ENCODE data around the gene CNOT1.
"Not testable (repeated sequence)": the region's sequence is repeated elsewhere in the genome, so short reads cannot be mapped to it uniquely, and the experiment has no call there.

CNOT1 gene

DNA sequence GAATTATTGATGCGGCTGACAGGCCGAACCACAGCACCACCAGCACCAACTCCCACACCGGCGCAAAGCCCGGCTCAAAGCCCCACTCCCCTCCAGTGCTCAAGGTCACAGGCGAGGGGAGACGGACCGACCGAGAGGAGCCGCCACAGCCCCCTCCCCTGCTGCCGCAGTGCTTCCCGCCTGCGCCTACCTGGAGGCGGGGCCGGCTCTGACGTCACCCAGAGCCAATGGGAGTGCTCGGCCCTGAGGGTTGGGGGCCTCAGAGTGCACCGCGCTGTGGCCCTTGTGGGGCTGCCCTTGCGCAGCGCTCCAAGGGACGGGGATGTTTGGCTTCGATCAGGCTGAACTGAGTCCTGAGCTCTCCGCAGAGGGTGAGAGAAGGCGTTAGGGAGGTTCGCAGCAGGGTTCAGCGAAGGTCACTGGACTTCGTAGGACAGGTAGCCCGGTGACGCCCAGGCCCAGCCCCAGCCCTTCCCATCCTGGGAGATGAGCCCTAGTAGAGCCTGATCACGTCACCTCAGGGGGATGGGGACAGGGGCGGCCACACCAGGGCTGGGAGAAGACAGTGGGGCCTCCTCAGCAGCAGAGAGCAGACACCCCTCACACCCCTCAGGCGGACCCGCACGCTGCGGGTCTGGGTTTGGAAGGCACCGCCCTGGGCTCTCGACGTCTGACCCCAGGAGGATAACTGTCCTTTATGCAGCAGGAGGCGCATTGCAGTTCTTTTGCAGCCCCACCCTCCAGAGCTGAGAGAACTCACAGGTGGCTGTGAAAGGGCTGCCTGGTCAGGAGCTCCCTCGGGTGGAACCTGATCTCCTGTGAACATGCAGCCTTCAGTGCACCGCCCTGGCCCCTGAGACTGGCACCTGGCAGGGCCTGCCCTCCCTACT lies 128.1 kb downstream of the CNOT1 start:
- no peak for DNase-seq

- DNase-seq = no peak
These were observed 129.0 kb downstream of the CNOT1 start for GRCh38 chr16:58500430-58501241.

DNA sequence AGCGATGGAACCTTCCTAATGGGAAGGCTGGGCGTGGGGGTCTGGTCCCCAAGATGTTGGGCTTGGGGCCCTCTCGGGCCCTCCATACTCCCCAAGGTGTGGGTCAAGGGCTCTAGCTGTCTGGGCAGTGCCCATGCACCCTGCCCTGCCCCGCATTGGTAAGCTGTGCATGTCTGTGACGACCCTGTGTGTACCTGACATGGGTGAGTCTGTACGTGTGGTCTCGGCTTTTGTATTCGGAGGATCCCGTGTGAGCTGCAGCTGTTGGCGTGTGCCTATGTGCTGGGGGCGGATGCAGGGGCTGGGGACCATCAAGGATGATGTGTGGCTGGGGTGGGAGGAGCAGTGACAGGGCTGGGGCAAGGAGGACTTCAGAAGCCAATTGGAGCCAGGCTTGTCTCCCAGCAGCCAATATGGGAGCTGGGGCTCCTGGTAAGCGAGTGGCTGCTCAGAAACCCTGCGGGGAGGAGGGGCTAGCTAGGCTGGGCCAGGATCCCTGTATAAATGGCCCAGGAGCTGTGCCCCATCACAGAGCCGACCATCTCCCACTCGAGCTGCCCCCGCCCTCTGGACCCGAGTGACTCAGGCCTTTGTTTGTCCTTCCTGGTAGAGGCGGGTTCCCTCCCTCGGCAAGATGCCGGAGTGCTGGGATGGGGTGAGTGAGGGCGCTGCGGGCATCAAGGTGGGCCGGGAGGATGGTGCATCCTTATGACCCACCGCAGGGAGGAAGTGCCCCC lies 129.8 kb downstream of the CNOT1 start, which contains the start of gene NDRG4:
Gene NDRG4, plus strand, starts transcription at position 529 of the 737 bp plus-strand sequence. Its CDS starts 106 bp downstream, at position 635.
- DNase-seq = peak; percentile 76

GRCh38 chr16:58499092-58499511 lies 130.5 kb downstream of the CNOT1 start:
- DNase-seq = no peak

DNA sequence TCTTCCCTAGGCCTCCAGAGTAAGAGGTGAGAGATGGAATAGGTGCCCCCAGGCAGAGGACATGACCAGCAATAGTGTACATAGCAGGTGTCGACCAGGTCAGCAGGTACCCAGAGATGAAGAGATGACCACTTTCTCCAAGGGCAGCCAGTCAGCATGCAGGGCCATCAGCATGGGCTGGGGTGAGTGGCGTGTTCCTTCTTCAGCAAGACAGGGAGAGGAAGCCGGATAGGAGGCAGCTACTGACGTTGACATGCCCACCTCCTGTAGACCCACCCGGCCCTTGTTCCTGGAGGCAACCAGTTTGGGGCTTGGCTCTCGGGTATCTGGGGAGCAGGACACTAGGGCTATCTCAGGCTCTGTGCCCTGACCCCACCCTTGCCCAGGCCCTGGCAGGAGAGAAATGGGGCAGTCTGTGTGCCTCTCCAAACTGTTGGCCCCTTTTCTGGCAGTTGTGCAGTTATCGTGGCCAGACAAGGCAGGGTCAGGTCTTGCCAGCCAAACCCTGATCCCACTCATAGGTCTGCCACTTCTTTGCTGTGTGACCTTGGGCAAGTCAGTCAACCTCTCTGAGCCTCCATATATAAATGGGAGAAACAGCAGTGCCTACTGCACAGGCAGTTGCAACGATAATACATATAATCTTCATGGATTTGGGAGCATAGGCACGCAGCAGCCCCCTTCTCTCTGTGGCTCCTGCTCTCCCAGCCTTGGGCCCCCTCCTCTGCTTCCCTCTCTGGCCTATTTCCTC lies 131.1 kb downstream of the CNOT1 start:
- DNase-seq = no peak

GRCh38 chr16:58497935-58498334 lies 131.7 kb downstream of the CNOT1 start:
- DNase-seq = no peak

DNA sequence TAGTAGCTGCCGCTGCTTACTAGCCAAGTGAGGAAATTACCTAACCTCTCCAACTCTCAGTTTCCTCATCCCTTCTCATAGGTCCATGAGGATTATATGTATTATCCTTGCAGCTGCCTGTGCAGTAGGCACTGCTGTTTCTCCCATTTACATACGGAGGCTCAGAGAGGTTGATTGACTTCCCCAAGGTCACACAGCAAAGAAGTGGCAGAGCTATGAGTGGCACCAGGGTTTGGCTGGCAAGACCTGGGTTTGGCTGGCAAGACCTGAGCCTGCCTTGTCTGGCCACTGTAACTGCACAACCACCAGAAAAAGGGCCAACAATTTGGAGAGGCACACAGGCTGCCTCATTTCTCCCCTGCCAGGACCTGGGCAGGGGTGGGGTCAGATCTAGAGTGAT lies 132.2 kb downstream of the CNOT1 start:
- DNase-seq = no peak

- DNase-seq = no peak
These were observed 133.9 kb downstream of the CNOT1 start for GRCh38 chr16:58495521-58496331.

GRCh38 chr16:58494981-58495520 lies 134.6 kb downstream of the CNOT1 start:
- DNase-seq = peak; percentile 60

GRCh38 chr16:58493756-58494431 lies 135.7 kb downstream of the CNOT1 start:
- DNase-seq = no peak

DNA sequence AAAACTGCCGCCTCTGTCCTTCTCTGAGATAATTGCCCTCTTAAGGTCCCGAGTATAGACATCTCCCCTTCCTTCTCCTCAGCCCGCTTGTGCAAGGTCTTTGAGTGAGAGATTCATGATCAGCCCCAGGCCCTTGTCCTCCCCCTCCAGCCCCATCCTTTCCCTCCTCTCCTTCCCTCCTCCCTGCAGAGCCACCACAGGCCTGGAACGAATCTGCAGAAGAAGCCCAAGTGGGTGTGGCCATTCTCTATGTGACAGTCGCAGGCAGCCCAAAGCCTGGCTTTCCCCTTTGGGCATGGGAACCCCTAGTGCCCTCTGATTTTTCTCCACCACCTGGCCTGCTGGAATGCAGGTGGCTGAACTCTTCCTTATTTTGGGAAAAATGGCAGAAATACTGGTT lies 136.9 kb downstream of the CNOT1 start:
- no peak for DNase-seq

DNA sequence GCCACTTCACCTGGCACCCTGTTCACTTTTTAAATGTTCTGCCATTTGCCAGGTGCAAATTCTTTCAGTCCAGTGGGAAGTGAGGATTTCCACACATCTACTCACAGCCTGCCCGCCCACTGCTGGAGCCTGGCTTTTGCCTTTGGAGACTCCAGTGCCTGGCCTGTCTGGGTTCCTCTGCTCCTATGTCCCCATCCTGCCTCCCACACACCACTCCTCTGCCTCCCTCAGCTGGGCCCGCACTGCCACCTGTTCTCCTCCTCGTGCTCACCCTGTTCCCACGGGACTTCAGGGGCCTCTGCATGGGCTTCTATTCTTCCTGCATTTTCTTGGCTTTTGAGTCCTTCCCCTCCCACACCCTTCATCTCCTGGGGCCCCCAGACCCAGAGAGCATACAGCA lies 137.6 kb downstream of the CNOT1 start:
- no peak for DNase-seq

DNA sequence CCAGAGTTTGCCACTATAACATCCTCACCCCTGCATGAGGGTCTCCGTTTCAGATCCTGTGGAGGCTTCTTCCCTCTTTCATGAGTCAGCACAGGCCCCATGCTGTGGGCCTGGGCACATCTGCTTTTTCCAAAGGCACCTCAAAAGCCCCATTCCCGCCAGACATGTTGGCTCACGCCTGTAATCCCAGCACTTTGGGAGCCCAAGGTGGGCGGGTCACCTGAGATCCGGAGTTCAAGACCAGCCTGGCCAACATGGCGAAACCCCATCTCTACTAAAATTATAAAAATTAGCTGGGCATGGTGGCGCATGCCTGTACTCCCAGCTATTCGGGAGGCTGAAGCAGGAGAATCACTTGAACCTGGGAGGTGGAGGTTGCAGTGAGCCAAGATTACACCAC lies 139.1 kb downstream of the CNOT1 start:
- DNase-seq = not testable (repeated sequence)

DNA sequence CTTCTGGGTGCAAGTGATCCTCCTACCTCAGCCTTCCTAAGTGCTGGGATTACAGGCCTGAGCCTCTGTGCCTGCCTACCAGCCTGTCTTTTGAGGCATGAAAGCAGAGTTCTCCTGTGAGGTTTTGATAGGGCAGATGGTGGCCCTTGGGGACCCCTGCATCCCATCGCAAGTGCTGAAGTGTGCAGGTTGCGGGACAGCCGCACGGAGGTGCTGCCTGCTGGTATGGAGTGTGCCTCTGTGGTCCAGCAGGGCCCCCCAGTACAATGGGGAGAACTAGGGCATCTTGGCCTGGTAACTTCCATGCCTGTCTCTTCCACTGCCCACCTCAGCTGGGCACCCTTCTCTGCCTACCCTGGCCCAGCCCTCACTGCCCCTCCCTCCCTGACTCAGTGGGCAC lies 139.6 kb downstream of the CNOT1 start:
- no peak for DNase-seq

GRCh38 chr16:58488531-58488930 lies 141.1 kb downstream of the CNOT1 start:
- no peak for DNase-seq

- peak; percentile 8 for DNase-seq
These were observed 141.9 kb downstream of the CNOT1 start for GRCh38 chr16:58487566-58488351.

- no peak for DNase-seq
These were observed 144.3 kb downstream of the CNOT1 start for GRCh38 chr16:58485184-58485887.

DNA sequence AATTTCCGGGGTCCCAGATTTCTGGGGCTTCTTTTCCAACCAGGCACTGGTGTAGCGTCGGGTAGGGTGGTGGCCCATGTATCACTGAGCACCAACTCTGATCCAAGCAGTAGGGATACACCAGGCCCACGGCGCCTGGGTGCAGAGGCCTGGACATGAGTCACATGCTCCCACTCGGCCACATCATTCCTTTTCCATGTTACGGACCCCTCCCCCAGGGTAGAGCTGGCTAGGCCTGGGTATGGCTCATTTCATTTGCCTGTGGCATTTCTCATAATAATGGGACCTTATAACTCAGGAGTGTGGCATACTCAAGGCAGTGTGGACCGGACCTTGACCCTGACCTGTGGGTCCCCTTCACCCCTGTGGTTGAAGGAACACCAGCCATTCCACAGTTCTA lies 147.7 kb downstream of the CNOT1 start:
- DNase-seq = no peak

All from DMS153 (cell line).